RWPE2 (cell line): ENCODE results near the gene FOXN3.
"Not testable (repeated sequence)": the region's sequence is repeated elsewhere in the genome, so short reads cannot be mapped to it uniquely, and the experiment has no call there.

Experiments used
- ATAC-seq: fragments of 200-7000 bp; cut with Tn5 transposase; 3 replicates; pipeline ENCODE4 v1.9.1; 2021; ENCODE audit warnings: low read depth
- DNase-seq: peaks from one replicate; pipeline ENCODE4 v3.0.0-alpha.2; 2020; ENCODE audit warnings: low spot score
- H3K27ac ChIP-seq: fragments of 450-650 bp; 2 replicates; pipeline ENCODE4 v1.5.1; 2017; ENCODE audit warnings: mild to moderate bottlenecking; ENCODE audit not compliant: poor library complexity, severe bottlenecking
- H3K27me3 ChIP-seq: fragments of 250-450 bp; sonication (Bioruptor Pico); 2 replicates; pipeline ENCODE4 v1.5.1; 2021; ENCODE audit warnings: mild to moderate bottlenecking, moderate library complexity; ENCODE audit not compliant: insufficient read depth, poor library complexity, severe bottlenecking
- H3K36me3 ChIP-seq: fragments of 250-450 bp; sonication (Bioruptor Pico); 2 replicates; pipeline ENCODE4 v1.5.1; 2020; ENCODE audit warnings: low read depth, mild to moderate bottlenecking, moderate library complexity
- H3K4me1 ChIP-seq: fragments of 250-450 bp; sonication (Bioruptor Pico); 2 replicates; pipeline ENCODE4 v1.5.1; 2021; ENCODE audit warnings: mild to moderate bottlenecking, moderate library complexity; ENCODE audit not compliant: insufficient read depth, poor library complexity, severe bottlenecking
- H3K4me3 ChIP-seq: fragments of 250-450 bp; sonication (Bioruptor Pico); 2 replicates; pipeline ENCODE4 v1.5.1; 2021; ENCODE audit warnings: mild to moderate bottlenecking, moderate library complexity; ENCODE audit not compliant: severe bottlenecking
- H3K9me3 ChIP-seq: fragments of 250-450 bp; sonication (Bioruptor Pico); 2 replicates; pipeline ENCODE4 v1.5.1; 2021; ENCODE audit warnings: mild to moderate bottlenecking, moderate library complexity; ENCODE audit not compliant: severe bottlenecking
- TF ChIP-seq, protein P1 (sequence below): fragments of 450-650 bp; IDR thresholded peaks from one replicate; pipeline ENCODE4 v1.5.1; 2017; ENCODE audit warnings: mild to moderate bottlenecking, moderate library complexity; ENCODE audit not compliant: poor library complexity, severe bottlenecking

Gene FOXN3

DNA sequence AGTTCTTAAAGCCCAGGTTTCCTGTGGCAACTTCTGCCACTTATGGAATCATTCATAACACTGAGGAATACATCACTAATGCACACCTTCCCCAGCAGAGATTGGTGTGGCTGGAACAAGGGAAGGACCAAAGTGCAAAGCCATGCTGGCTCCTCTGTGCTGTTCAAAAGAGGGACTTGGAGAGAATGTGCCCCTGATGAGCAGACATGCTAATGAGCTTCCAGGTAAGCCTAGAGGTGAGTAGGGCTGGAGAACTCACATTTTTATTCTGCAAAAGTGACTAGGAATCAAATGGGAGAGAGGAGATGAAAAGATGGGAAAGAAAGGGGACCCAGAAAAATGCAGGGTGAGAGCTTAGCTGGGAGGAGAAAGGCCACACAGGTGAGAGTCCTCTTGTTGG is 302.9 kb downstream of the FOXN3 start:
- Histone ChIP-seq H3K27me3 (no peaks in the 10 kb centered on the region), H3K36me3 (no peaks in the 10 kb centered on the region), H3K27ac (no peak overlapping the region), H3K4me1 (no peaks in the 10 kb centered on the region), H3K9me3 (no peaks in the 10 kb centered on the region), H3K4me3 (no peak overlapping the region)
- TF ChIP-seq, protein P1, sequence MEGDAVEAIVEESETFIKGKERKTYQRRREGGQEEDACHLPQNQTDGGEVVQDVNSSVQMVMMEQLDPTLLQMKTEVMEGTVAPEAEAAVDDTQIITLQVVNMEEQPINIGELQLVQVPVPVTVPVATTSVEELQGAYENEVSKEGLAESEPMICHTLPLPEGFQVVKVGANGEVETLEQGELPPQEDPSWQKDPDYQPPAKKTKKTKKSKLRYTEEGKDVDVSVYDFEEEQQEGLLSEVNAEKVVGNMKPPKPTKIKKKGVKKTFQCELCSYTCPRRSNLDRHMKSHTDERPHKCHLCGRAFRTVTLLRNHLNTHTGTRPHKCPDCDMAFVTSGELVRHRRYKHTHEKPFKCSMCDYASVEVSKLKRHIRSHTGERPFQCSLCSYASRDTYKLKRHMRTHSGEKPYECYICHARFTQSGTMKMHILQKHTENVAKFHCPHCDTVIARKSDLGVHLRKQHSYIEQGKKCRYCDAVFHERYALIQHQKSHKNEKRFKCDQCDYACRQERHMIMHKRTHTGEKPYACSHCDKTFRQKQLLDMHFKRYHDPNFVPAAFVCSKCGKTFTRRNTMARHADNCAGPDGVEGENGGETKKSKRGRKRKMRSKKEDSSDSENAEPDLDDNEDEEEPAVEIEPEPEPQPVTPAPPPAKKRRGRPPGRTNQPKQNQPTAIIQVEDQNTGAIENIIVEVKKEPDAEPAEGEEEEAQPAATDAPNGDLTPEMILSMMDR, result no peak
- ATAC-seq, result no peak
- no peak for DNase-seq

DNA sequence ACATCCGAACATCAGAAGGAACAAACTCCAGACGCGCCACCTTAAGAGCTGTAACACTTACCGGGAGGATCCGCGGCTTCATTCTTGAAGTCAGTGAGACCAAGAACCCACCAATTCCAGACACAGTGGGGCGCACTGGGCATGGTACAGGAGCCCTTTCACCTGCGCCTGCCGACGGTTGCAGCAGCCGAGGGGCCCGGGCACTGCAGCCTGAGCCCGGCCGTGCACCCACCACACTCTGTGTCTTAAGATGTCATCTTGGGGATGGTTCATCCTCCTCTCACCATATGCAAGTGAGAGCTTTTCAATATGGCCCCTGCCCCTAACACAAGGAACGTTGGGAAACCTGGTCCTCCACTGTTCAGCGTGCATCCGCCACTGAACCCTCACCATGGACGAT is 304.3 kb downstream of the FOXN3 start:
- DNase-seq (no peak), ATAC-seq (no peak)
- TF ChIP-seq, protein P1, result no peak
- H3K4me3 ChIP-seq, result no peak overlapping the region
- H3K9me3 ChIP-seq, result no peaks in the 10 kb centered on the region
- H3K27ac ChIP-seq, result no peak overlapping the region
- no peaks in the 10 kb centered on the region for H3K36me3 ChIP-seq
- H3K4me1 ChIP-seq, result no peaks in the 10 kb centered on the region
- no peaks in the 10 kb centered on the region for H3K27me3 ChIP-seq

DNA sequence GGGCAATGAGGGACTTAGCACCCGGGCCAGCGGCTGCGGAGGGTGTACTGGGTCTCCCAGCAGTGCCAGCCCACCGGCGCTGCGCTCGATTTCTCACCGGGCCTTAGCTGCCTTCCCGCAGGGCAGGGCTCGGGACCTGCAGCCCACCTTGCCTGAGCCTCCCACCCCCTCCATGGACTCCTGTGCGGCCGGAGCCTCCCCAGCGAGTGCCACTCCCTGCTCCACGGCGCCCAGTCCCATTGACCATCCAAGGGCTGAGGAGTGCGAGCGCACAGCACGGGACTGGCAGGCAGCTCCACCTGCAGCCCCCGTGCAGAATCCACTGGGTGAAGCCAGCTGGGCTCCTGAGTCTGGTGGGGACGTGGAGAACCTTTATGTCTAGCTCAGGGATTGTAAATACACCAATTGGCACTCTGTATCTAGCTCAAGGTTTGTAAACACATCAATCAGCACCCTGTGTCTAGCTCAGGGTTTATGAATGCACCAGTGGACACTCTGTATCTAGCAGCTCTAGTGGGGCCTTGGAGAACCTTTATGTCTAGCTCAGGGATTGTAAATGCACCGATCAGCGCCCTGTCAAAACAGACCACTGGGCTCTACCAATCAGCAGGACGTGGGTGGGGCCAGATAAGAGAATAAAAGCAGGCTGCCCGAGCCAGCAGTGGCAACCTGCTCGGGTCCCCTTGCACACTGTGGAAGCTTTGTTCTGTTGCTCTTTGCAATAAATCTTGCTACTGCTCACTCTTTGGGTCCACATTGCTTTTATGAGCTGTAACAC is 305.1 kb downstream of the FOXN3 start:
- not testable (repeated sequence) for H3K36me3 ChIP-seq

DNA sequence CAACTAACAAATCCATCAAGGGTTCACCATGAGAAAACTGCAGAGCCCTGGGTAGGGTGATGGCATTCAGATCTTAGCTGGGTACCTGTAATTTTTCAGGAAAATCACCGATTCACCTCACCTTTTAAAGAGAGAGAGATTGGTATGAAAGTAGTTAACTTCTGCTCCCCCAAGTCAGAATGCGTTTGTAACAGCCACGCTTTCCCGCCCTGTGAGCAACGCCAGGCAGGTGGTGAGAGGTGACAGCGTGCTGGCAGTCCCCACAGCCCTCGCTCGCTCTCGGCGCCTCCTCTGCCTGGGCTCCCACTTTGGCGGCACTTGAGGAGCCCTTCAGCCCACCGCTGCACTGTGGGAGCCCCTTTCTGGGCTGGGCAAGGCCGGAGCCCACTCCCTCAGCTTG is 305.8 kb downstream of the FOXN3 start:
- H3K4me1 ChIP-seq, H3K27ac ChIP-seq, H3K36me3 ChIP-seq, H3K4me3 ChIP-seq, H3K27me3 ChIP-seq, H3K9me3 ChIP-seq, ATAC-seq, DNase-seq: not testable (repeated sequence)

More for the DNA sequence above, 305.1 kb downstream of the FOXN3 start:
- H3K4me1 ChIP-seq, H3K27me3 ChIP-seq, H3K4me3 ChIP-seq, H3K27ac ChIP-seq, H3K9me3 ChIP-seq, ATAC-seq, DNase-seq: not testable (repeated sequence)

- Histone ChIP-seq H3K27me3 (no peaks in the 10 kb centered on the region), H3K36me3 (no peaks in the 10 kb centered on the region), H3K4me3 (no peak overlapping the region), H3K4me1 (no peaks in the 10 kb centered on the region), H3K9me3 (no peaks in the 10 kb centered on the region), H3K27ac (no peak overlapping the region)
- ATAC-seq (no peak), DNase-seq (no peak)
- TF ChIP-seq, protein P1, result no peak
Observed at GRCh38 chr14:89110110-89110509, 306.9 kb downstream of the FOXN3 start.

GRCh38 chr14:89108608-89109007 is 308.4 kb downstream of the FOXN3 start:
- DNase-seq, result no peak
- Histone ChIP-seq H3K9me3 (no peaks in the 10 kb centered on the region), H3K4me3 (no peak overlapping the region), H3K36me3 (no peaks in the 10 kb centered on the region), H3K27ac (no peak overlapping the region), H3K4me1 (no peaks in the 10 kb centered on the region), H3K27me3 (no peaks in the 10 kb centered on the region)
- TF ChIP-seq, protein P1, result no peak
- no peak for ATAC-seq
